AG04449 (cell line): Measurements from ENCODE around the gene ZFP90.

Experiments used
- CTCF ChIA-PET: fragments of 350-600 bp; formaldehyde crosslinking; extraction: SDS; loops from one replicate; lab custom pipeline; 2021; ENCODE audit warnings: antibody characterized with exemption; lab: Yijun Ruan, JAX
- POLR2A ChIA-PET: fragments of 400-600, 350-600 bp; formaldehyde crosslinking; extraction: SDS; loops from one replicate; lab custom pipeline; 2020; ENCODE audit warnings: antibody characterized with exemption, inconsistent platforms; lab: Yijun Ruan, JAX
- DNase-seq: peaks from one replicate; pipeline ENCODE4 v3.0.0-alpha.2; 2010; ENCODE audit warnings: low read depth, low spot score
- H3K4me3 ChIP-seq: 2 replicates; pipeline ENCODE4 v1.5.1; 2011; ENCODE audit warnings: low read depth, mild to moderate bottlenecking, control low read depth, low read length
- TF ChIP-seq, protein P1 (sequence below): IDR thresholded peaks from one replicate; pipeline ENCODE4 v1.5.1; 2011; ENCODE audit warnings: mild to moderate bottlenecking, moderate library complexity, low read length, control low read depth, inconsistent platforms; ENCODE audit not compliant: insufficient read depth; ENCODE audit errors: missing control alignments

ZFP90 gene

DNA sequence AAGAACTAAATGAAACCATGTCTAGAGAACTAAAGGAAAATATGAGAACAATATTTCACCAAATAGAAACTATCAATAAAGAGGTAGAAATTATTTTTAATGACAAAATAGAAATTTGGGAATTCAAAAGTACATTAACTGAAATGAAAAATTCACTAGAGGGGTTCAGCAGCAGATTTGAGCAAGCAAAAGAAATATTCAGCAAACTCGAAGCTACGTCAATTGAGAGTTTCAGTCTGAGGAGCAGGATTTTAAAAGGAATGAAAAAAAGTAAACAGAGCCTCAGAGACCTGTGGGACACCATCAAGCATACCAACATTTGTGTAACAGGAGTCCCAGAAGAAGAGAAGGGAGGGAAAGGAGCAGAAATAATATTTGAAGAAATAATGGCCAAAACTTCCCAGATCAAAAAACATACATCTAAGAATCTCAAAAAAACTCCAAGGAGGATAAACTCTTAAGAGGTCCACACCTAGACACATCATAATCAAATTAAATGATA lies 38.3 kb downstream of the ZFP90 start:
- no peak for DNase-seq
- H3K4me3 ChIP-seq = no peak overlapping the region
- POLR2A ChIA-PET = no interaction called here
- TF ChIP-seq, protein P1, sequence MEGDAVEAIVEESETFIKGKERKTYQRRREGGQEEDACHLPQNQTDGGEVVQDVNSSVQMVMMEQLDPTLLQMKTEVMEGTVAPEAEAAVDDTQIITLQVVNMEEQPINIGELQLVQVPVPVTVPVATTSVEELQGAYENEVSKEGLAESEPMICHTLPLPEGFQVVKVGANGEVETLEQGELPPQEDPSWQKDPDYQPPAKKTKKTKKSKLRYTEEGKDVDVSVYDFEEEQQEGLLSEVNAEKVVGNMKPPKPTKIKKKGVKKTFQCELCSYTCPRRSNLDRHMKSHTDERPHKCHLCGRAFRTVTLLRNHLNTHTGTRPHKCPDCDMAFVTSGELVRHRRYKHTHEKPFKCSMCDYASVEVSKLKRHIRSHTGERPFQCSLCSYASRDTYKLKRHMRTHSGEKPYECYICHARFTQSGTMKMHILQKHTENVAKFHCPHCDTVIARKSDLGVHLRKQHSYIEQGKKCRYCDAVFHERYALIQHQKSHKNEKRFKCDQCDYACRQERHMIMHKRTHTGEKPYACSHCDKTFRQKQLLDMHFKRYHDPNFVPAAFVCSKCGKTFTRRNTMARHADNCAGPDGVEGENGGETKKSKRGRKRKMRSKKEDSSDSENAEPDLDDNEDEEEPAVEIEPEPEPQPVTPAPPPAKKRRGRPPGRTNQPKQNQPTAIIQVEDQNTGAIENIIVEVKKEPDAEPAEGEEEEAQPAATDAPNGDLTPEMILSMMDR = no peak
- CTCF ChIA-PET = interaction anchor here (0.7 to 1.4 kb wide), 2 partner anchors 13 to 35 kb away, joined by 3 to 4 read pairs; no protein-coding TSS in a partner anchor

GRCh38 chr16:68590201-68590994 lies 51.3 kb downstream of the ZFP90 start:
- TF ChIP-seq, protein P1 = peak; percentile 93
- H3K4me3 ChIP-seq = no peak overlapping the region; the same call in 1 of the 2 replicates
- no peak for DNase-seq
- ChIA-PET POLR2A (interaction anchor here (0.8 to 1.0 kb wide), 2 partner anchors 111 to 253 kb away, joined by 3 to 5 read pairs; partner anchors contain the start of gene TANGO6), CTCF (interaction anchor here (0.7 to 3.1 kb wide), 56 partner anchors 9 to 537 kb away, joined by 3 to 41 read pairs (median 5); partner anchors contain the start of gene TANGO6)

DNA sequence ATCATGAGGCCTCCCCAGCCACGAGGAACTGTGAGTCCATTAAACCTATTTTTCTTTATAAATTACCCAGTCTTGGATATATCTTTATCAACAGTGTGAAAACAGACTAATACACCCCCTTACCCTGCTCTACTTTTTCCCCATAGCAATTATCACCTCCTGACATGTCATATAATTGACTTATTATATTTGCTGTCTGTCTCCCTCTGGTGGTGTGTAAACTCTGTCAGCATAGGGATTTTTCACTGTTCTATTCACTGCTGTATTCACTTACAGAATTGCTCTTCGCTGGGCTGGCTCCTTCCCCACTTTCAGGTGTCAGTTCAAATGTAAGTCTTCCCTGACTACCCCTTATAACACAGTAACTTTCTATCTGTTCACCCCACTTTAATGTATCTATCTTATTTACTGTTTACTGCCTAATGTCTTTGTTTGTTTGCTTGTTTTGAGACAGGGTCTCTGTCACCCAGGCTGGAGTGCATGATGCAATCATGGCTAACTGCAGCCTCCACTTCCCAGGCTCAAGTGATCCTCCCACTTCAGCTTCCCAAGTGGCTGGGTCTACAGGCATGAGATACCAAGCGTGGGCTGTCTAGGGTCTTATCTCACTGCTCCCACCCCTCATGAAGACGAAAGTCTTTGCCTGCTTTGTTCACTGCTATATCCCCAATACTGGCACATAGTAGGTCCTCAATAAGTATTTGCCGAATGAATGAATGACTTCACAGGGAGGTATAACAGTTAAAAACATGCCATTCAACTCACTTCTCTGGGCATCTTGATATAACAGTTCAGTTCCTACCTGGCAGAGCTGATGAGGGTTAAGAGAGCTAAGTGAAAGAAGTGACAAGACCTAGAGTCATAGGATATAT lies 53.6 kb downstream of the ZFP90 start:
- no peak overlapping the region for H3K4me3 ChIP-seq
- TF ChIP-seq, protein P1 = no peak
- no peak for DNase-seq
- POLR2A ChIA-PET = no interaction called here
- CTCF ChIA-PET = interaction anchor here (1.0 to 2.6 kb wide), 6 partner anchors 13 to 253 kb away, joined by 3 to 20 read pairs (median 5); partner anchors contain the start of gene TANGO6

- CTCF ChIA-PET = no interaction called here
- no peak overlapping the region for H3K4me3 ChIP-seq
- TF ChIP-seq, protein P1 = no peak
- POLR2A ChIA-PET = no interaction called here
- no peak for DNase-seq
These were observed 57.2 kb downstream of the ZFP90 start for GRCh38 chr16:68596266-68596665.

DNA sequence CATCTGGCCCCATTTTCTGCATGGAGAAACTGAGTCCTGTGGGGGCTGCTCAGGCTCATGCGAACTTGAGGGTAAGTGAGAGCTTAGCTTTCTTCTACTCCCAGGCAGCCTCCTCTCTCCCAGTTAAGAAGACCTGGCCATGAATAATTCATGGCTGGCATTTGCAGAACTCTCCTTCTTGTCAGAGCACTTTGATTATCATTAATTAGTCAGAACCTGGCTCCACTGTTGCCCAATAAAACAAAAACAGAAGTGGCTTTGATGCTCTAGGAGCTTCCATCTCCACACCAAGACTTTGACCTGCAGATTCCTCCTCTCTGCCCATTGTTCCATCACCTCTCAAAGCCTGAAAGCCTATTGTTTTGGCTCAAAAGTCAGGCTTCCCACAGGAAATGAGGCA lies 60.5 kb downstream of the ZFP90 start:
- no peak overlapping the region for H3K4me3 ChIP-seq
- no peak for DNase-seq
- ChIA-PET POLR2A (no interaction called here), CTCF (interaction anchor here (3.3 kb wide), 1 partner anchor 9 kb away, joined by 21 read pairs; no protein-coding TSS in a partner anchor)
- TF ChIP-seq, protein P1 = no peak
